ENCODE data around the gene GLS. TPM values are rescaled to one million over a fixed set of nuclear protein-coding genes. Genes with fewer than 3 reads are reported as not detected.

Gene GLS
- total RNA-seq, 1 donor = 588 TPM

DNA sequence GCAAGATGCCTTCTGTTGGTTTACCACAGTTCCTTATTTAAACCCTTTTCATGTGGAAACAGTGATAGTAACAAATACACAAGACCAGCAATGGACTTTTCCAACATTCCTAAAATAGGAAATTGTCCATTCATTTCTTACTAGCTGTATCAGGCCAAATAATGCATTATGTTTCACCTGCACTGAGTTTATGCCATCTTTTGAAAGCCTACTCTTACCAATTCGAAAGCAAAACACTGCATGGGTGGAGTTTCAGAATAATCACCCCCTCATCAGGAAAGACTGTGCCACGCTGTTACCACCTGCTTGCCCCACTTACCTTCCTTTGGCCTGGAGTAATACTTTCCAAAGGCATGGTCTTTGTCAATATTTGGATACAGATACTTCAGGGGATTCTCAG lies 95.9 kb downstream of the GLS start:
- DNase-seq (ENCODE audit: insufficient read length, low spot score, missing footprints) = no peak
- no peak overlapping the region for H3K4me2 ChIP-seq (ENCODE audit: insufficient read depth, low read length)
- no peak overlapping the region for H2AFZ ChIP-seq (ENCODE audit: low read length)
- H4K20me1 ChIP-seq (ENCODE audit: insufficient read depth, low read length) = peaks cover 26% of the 10 kb centered on the region
- H3K79me2 ChIP-seq (ENCODE audit: insufficient read depth, low read length) = no peaks in the 10 kb centered on the region
- H3K4me3 ChIP-seq (ENCODE audit: insufficient read depth, low read length) = no peak overlapping the region
- H3K27ac ChIP-seq (ENCODE audit: low read depth, low read length) = no peak overlapping the region
- no peaks in the 10 kb centered on the region for H3K27me3 ChIP-seq (ENCODE audit: insufficient read depth, low read length)
- H3K4me1 ChIP-seq (ENCODE audit: insufficient read depth, low read length) = peaks cover 15% of the 10 kb centered on the region
- H3K36me3 ChIP-seq (ENCODE audit: insufficient read depth, low read length) = peaks cover 98% of the 10 kb centered on the region
- TF ChIP-seq, protein P1, sequence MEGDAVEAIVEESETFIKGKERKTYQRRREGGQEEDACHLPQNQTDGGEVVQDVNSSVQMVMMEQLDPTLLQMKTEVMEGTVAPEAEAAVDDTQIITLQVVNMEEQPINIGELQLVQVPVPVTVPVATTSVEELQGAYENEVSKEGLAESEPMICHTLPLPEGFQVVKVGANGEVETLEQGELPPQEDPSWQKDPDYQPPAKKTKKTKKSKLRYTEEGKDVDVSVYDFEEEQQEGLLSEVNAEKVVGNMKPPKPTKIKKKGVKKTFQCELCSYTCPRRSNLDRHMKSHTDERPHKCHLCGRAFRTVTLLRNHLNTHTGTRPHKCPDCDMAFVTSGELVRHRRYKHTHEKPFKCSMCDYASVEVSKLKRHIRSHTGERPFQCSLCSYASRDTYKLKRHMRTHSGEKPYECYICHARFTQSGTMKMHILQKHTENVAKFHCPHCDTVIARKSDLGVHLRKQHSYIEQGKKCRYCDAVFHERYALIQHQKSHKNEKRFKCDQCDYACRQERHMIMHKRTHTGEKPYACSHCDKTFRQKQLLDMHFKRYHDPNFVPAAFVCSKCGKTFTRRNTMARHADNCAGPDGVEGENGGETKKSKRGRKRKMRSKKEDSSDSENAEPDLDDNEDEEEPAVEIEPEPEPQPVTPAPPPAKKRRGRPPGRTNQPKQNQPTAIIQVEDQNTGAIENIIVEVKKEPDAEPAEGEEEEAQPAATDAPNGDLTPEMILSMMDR (IDR thresholded peaks at IDR 0.05; ENCODE audit: extremely low read depth, low read depth, low read length) = no peak
- H3K9me3 ChIP-seq (ENCODE audit: low read depth, low read length) = no peaks in the 10 kb centered on the region

DNA sequence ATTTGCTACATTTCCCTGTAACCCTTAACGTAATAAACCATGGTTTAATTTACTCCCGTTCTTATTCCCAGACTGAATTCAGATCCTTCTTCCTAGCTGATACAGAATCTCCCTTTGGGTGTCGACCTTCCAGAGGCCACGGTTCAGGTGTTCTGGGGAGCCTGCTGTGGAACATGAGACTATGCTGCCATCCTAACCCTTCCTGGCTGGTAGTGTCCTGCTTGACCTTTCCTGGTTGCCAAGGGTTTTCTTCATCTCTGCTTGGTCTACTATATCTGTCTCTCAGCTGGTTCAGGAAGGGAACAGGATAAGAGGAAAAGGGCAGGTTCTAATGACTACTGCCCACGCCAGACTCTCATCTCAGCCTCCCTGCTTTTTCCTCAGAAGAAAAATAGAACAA lies 96.9 kb downstream of the GLS start:
- DNase-seq (ENCODE audit: insufficient read length, low spot score, missing footprints) = no peak
- no peaks in the 10 kb centered on the region for H3K27me3 ChIP-seq (ENCODE audit: insufficient read depth, low read length)
- peaks cover 15% of the 10 kb centered on the region for H3K4me1 ChIP-seq (ENCODE audit: insufficient read depth, low read length)
- TF ChIP-seq, protein P1 (IDR thresholded peaks at IDR 0.05; ENCODE audit: extremely low read depth, low read depth, low read length) = no peak
- no peak overlapping the region for H3K4me3 ChIP-seq (ENCODE audit: insufficient read depth, low read length)
- H3K36me3 ChIP-seq (ENCODE audit: insufficient read depth, low read length) = peaks cover 100% of the 10 kb centered on the region
- H3K9me3 ChIP-seq (ENCODE audit: low read depth, low read length) = no peaks in the 10 kb centered on the region
- no peak overlapping the region for H2AFZ ChIP-seq (ENCODE audit: low read length)
- H3K4me2 ChIP-seq (ENCODE audit: insufficient read depth, low read length) = no peak overlapping the region
- H4K20me1 ChIP-seq (ENCODE audit: insufficient read depth, low read length) = peaks cover 26% of the 10 kb centered on the region
- no peaks in the 10 kb centered on the region for H3K79me2 ChIP-seq (ENCODE audit: insufficient read depth, low read length)
- H3K27ac ChIP-seq (ENCODE audit: low read depth, low read length) = peak overlapping the region; percentile 9

DNA sequence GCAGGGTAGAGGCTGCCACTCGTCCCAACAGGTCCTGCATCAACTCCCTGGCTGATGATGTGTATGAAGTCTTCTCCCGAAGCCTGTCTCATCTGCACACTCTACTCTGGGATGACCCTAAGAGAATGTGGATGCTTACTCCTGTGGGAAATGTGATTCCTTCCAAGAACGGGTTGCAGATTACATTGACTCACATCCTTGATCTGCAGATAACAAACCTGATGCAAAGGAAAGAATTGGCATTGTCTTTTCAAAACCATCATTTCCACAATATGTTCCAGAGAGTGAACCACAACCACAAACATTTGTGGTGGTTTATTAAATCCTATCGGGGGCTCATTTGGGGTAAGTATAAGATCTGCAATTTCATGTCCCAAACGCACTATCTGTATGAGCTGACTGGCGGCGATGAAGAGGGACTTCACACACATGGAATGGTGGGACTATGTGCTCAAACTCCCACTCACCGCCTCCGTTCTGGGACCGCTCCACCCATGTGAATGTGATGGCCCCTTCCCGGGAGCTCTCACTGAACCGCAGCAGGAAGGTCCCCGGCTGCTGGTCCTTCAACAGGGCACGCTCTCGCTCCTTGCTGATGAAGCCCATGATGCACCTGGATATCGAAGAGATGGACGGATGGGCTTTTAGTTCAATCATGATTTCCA lies 97.9 kb downstream of the GLS start:
- Histone ChIP-seq H3K27me3 (ENCODE audit: insufficient read depth, low read length) (no peaks in the 10 kb centered on the region), H2AFZ (ENCODE audit: low read length) (no peak overlapping the region), H3K4me3 (ENCODE audit: insufficient read depth, low read length) (no peak overlapping the region), H3K36me3 (ENCODE audit: insufficient read depth, low read length) (peaks cover 100% of the 10 kb centered on the region), H4K20me1 (ENCODE audit: insufficient read depth, low read length) (peaks cover 26% of the 10 kb centered on the region), H3K4me1 (ENCODE audit: insufficient read depth, low read length) (peaks cover 15% of the 10 kb centered on the region), H3K9me3 (ENCODE audit: low read depth, low read length) (no peaks in the 10 kb centered on the region), H3K79me2 (ENCODE audit: insufficient read depth, low read length) (no peaks in the 10 kb centered on the region), H3K27ac (ENCODE audit: low read depth, low read length) (peak overlapping the region; percentile 15), H3K4me2 (ENCODE audit: insufficient read depth, low read length) (no peak overlapping the region)
- TF ChIP-seq, protein P1 (IDR thresholded peaks at IDR 0.05; ENCODE audit: extremely low read depth, low read depth, low read length) = no peak
- DNase-seq (ENCODE audit: insufficient read length, low spot score, missing footprints) = no peak

DNA sequence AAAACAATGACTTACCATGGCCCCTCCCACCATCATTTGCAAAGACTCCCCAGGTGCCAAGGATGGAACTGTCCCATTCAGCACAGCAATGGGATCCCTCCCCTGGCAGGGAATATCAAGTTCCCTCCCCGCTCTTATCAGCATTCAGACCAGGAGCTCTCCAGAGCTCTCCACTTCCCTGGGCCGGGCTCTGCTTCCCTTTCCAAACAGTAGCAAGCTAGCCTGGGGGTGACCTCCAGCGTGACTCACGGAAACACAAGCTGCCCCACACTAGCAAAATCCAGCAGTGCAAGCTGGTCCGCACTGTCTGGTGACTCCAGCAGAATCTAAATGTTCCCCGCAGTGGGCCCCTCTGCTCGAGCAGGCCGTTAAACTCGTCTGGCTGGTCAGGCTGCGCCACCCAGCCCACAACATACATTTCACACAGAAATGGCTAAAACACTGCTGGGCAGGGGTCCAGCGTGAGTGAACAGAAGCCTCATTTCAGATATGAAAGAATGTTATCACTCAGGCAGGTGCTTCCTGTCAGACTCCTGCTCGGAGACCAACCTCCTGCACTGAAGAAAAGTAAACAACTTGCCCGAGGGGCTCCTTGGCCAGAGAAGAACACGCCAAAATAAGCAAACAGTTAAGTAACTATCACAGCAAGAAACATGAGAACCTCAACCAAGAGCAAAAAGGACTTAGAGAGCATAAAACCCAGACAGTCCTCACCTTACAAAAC lies 99.4 kb downstream of the GLS start:
- Histone ChIP-seq H3K79me2 (ENCODE audit: insufficient read depth, low read length) (no peaks in the 10 kb centered on the region), H3K4me3 (ENCODE audit: insufficient read depth, low read length) (no peak overlapping the region), H3K27ac (ENCODE audit: low read depth, low read length) (peak overlapping the region; percentile 10), H3K36me3 (ENCODE audit: insufficient read depth, low read length) (peaks cover 100% of the 10 kb centered on the region), H3K4me2 (ENCODE audit: insufficient read depth, low read length) (no peak overlapping the region), H4K20me1 (ENCODE audit: insufficient read depth, low read length) (peaks cover 32% of the 10 kb centered on the region), H3K27me3 (ENCODE audit: insufficient read depth, low read length) (no peaks in the 10 kb centered on the region), H3K9me3 (ENCODE audit: low read depth, low read length) (no peaks in the 10 kb centered on the region), H3K4me1 (ENCODE audit: insufficient read depth, low read length) (peaks cover 23% of the 10 kb centered on the region), H2AFZ (ENCODE audit: low read length) (no peak overlapping the region)
- DNase-seq (ENCODE audit: insufficient read length, low spot score, missing footprints) = no peak
- TF ChIP-seq, protein P1 (IDR thresholded peaks at IDR 0.05; ENCODE audit: extremely low read depth, low read depth, low read length) = no peak

Data from osteoblast (primary cell).